NCI-H510A (cell line): ENCODE measurements around the gene C4B.
"Not testable (repeated sequence)": the region's sequence is repeated elsewhere in the genome, so short reads cannot be mapped to it uniquely, and the experiment has no call there.

Experiments
- DNase-seq: peaks from one replicate; lab custom pipeline; 2025; lab: John Stamatoyannopoulos, UW

The C4B gene

DNA sequence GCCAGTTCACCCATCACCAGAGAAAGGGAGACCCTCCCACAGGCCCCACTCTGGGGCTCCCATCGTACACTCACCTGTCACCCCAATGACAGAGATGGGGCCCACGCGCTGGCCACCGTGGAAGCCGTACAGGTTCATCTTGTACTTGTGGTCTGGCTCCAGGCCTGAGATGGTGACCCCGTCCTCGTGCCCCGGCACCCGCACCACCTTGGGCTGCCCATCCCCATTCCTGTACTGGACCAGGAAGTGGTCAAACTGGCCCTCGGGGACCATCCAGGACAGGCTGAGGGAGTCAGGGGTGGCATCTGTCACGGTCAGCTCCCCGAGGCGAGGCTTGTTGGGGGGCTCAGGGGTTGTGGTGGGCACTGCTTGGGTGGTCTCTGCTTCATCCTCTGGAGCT lies 38.7 kb downstream of the C4B start:
- not testable (repeated sequence) for DNase-seq

- not testable (repeated sequence) for DNase-seq
These were observed 41.2 kb downstream of the C4B start for GRCh38 chr6:32055756-32056155.

GRCh38 chr6:32056254-32056653 lies 41.7 kb downstream of the C4B start:
- no peak for DNase-seq

- no peak for DNase-seq
These were observed 43.4 kb downstream of the C4B start for GRCh38 chr6:32057966-32058365.

DNA sequence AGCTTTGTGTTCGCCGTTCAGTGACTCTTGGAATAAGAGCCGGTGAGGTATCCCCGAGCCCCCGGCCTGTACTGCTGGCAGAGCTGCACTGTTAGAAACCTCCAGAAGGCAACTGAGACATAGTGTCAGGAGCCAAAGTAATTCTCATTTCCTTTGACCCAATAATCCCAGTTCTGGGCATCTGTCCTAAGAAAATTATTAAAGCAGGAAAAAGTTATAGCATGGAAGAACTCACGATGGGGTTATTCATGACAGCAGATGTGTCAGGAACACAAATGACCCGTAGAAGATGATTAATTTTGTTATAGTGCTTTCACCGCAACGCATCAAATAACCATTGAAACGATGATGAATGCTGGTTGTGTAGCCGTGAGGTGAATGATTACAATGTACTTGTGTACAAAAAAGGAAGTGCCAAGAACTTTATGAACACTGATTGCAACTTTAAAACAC lies 43.9 kb downstream of the C4B start:
- DNase-seq = no peak

- no peak for DNase-seq
These were observed 46.5 kb downstream of the C4B start for GRCh38 chr6:32060966-32061655.

- no peak for DNase-seq
These were observed 50.1 kb downstream of the C4B start for GRCh38 chr6:32064706-32065105.

- not testable (repeated sequence) for DNase-seq
These were observed 52.9 kb downstream of the C4B start for GRCh38 chr6:32067521-32067920.

GRCh38 chr6:32068315-32068714 lies 53.7 kb downstream of the C4B start:
- DNase-seq = not testable (repeated sequence)

DNA sequence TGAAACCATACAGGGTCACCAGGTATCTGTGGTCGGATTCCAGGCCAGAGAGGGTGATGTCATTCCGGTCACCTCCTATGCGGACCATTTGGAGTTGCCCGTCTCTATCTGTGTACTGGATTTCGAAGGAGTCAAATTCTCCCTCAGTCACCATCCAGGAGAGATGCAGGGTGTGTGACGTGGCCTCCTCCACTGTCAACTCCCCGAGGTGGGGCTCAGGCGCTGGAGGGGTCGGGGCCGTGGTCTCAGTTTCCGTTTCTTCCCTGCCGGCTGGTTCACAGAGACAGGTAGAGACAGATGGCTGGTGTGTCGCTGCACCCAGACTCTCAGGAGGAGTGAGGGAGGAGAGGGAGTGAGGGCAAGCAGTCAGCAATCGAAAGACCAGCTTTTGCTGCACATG lies 54.3 kb downstream of the C4B start:
- no peak for DNase-seq

DNA sequence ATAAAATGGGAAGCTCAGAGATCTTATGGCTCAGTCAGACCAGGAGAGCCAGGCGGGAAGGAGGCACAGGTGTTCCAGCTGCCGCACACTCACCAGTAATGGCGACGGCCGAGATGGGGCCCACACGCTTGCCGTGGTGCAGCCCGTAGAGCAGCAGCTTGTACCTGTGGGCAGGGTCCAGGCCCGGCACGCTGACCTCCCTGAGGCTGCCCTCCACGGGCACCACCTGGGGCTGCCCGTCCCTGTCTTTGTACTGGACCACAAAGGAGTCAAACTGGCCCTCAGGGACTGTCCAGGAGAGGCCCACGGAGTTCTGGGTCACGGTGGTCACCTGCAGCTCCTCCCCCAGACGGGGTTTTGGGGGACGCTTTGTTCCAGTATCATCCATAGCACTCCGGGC lies 54.9 kb downstream of the C4B start:
- DNase-seq = no peak

DNA sequence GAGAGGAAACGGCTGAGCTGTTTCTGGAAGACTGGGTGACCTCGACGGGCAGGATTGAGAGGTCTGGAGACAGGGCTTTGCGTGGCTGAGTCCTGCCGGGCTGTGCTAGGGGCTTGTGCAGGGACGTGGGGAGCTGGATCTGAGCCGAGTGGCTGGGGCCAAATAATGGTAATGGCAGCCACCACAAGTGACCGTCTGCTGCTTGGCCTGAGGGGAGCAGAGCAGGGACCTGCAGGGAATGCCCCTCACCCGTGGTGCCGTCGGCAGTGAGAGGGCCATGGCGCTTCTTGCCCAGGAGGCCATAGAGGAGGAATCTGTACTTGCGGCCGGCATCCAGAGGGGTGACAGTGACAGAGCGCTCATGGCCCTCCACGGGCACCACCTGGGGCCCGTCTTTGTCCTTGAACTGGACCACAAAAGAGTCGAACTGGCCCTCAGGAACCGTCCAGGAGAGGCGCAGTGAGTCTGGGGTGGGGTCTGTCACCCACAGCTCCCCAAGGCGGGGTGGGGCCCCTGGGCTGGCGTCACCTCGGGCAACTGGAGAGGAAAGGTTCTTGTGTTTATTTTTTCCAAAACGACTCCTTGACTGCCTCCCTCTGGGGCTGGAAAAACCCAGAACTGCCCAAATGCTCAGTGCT lies 55.4 kb downstream of the C4B start:
- no peak for DNase-seq

DNA sequence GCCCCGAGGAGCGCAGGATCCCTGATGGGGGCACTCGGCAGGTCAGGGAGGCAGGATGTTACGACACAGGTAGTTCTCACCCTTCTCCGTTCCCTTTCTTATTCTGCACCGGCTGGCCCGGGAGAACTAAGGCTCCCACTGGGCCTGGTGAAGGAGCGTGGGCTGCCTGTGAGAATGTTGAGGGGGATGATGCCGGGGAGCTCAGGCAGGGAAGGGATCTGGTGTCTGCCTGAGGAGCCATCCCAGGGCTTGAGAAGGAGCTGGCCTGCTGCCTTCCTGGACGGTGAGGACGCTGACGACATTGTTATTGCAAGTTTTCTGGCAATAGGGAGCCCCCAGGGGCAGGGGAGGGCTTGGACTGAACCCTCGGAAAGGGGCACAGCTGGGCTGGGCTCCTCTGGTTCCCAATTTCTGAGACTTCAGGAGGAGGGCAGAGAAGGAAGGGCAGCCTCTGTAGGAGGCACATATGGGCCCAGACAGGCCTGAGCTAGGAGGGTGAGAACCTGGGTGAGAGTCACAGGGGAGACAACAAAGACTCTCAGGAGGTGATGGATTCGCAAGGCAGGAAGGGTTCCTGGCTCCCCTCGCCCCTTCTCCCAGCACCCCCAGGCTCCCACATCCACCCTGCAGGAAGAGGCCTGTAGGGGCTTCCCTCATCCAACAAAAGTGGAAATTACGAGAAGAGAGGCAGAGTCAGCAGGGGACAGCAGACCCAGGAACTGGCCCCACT lies 56.4 kb downstream of the C4B start:
- no peak for DNase-seq

- DNase-seq = no peak
These were observed 58.5 kb downstream of the C4B start for GRCh38 chr6:32073101-32073500.

DNA sequence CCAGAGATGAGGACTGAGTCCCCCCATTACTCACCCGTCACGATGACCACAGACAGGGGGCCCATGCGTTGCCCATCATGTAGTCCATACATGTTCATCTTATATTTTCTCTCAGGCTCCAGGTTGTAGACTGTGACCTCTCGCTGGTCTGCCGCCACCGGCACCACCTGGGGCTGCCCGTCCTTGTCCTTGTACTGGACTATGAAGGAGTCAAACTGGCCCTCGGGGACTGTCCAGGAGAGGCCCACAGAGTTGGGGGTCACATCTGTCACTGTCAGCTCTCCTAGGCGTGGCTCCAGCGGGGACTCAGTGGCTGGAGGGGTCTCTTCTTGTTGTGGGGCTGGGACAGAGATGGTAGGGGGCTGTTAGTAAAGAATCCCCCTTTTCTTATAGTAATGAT lies 59.0 kb downstream of the C4B start:
- no peak for DNase-seq

DNA sequence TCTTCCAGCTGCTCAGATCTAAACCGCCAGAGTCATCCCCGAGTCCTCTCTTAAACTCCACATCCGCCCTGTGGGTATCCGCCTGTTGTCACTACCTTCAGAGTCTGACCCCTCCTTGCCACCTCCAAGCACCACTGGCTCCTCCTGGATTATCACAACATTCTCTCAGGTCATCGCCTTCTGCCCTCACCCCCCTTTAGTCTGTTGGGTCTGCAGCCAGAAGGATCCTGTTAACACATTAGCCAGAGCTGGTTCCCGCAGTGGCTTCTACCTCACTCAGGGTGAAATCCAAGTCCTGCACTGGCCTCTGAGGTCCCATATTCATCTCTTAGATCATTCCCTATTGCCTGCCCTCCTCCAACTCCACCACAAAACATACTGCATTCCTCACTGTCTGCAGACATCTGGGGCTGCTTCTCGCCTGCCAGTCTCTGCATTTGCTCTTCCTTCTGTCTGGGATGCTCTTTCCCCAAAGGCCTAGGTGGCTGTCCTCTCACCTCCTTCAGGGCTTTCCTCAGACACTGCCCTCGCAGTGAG lies 60.5 kb downstream of the C4B start:
- no peak for DNase-seq

DNA sequence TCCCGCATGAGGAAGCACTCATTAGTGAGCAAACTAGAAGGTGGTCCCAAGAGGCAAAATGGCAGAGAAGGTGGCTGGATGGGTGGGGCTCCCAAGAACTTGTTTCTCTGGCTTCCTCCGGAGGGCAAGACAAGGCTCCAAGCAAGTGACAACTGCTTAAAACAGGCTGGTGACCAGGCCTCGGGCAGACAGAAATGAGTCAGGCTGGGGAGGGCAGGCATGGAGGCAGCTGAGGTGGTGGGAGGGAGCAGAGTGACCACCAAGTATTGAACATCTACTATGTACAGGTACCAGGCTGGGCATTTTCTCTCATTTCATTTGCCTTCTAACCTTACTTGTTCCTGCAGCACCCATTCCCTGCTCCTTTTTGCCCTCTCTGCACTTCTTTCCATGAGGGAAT lies 61.2 kb downstream of the C4B start:
- no peak for DNase-seq

DNA sequence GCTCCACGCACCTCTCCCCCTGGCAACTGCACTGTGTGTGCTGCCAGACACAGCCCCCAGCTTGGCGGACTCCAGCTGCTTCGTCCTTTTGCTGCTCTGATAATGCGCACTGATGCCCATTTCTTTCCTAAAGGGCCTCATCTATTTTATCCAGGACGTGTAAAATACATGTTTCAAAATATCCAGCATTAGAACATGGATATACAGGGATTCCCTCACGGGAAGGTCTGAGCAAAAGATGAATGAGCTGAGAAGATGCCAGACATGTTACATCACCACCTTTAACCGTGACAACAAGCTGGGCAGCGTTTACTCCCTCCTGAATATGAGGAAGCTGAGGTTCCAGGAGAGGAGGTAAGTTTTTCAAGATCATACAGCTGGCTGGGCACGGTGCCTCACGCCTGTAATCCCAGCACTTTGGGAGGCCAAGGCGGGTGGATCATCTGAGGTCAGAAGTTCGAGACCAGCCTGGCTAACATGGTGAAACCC lies 61.8 kb downstream of the C4B start:
- no peak for DNase-seq

GRCh38 chr6:32079566-32080290 lies 65.1 kb downstream of the C4B start:
- DNase-seq = no peak

GRCh38 chr6:32081168-32081990 lies 66.8 kb downstream of the C4B start:
- no peak for DNase-seq

GRCh38 chr6:32082478-32082877 lies 67.9 kb downstream of the C4B start:
- no peak for DNase-seq
